ENCODE results near the gene JMJD7.

Gene JMJD7

GRCh38 chr15:41876007-41876406 is 48.1 kb downstream of the JMJD7 start:
- H3K27ac ChIP-seq (ENCODE audit: low read depth, low read length): peak overlapping the region; percentile 54
- peak overlapping the region; percentile 49 for H3K4me3 ChIP-seq (ENCODE audit: low read length)
- peak overlapping the region; percentile 62 for H3K4me2 ChIP-seq (ENCODE audit: low read length)
- no peaks in the 10 kb centered on the region for H3K36me3 ChIP-seq (ENCODE audit: control insufficient read depth, low read length)
- no peaks in the 10 kb centered on the region for H3K79me2 ChIP-seq (ENCODE audit: control insufficient read depth, low read length)
- no peaks in the 10 kb centered on the region for H4K20me1 ChIP-seq (ENCODE audit: control insufficient read depth, insufficient read depth, low read depth, low read length)
- H3K9me2 ChIP-seq (replicated peaks; ENCODE audit: control insufficient read depth, low read length): no peaks in the 10 kb centered on the region
- H3K9me3 ChIP-seq (ENCODE audit: control insufficient read depth, insufficient read depth, low read length): no peaks in the 10 kb centered on the region
- H3F3A ChIP-seq (ENCODE audit: control insufficient read depth, insufficient read depth): 0 out of 2 replicates have a peak, but pooled peaks cover 2% of the 10 kb centered on the region
- TF ChIP-seq EZH2phosphoT487 (IDR thresholded peaks at IDR 0.05; ENCODE audit: borderline replicate concordance, low read length): no peak
- no peak for TF ChIP-seq CTCF (IDR thresholded peaks at IDR 0.05; ENCODE audit: low read depth, low read length, poor library complexity, severe bottlenecking)
- peaks cover 3% of the 10 kb centered on the region; the same call in 1 of the 2 replicates for H3K27me3 ChIP-seq (ENCODE audit: control insufficient read depth, low read length)
- H3K4me1 ChIP-seq (ENCODE audit: control insufficient read depth, low read length): peaks cover 20% of the 10 kb centered on the region

- H3K9me2 ChIP-seq (replicated peaks; ENCODE audit: control insufficient read depth, low read length): no peaks in the 10 kb centered on the region
- peak overlapping the region; percentile 54 for H3K27ac ChIP-seq (ENCODE audit: low read depth, low read length)
- no peaks in the 10 kb centered on the region for H3K36me3 ChIP-seq (ENCODE audit: control insufficient read depth, low read length)
- no peaks in the 10 kb centered on the region for H3K79me2 ChIP-seq (ENCODE audit: control insufficient read depth, low read length)
- H3F3A ChIP-seq (ENCODE audit: control insufficient read depth, insufficient read depth): 0 out of 2 replicates have a peak, but pooled peaks cover 2% of the 10 kb centered on the region
- no peaks in the 10 kb centered on the region for H3K9me3 ChIP-seq (ENCODE audit: control insufficient read depth, insufficient read depth, low read length)
- peak overlapping the region; percentile 62 for H3K4me2 ChIP-seq (ENCODE audit: low read length)
- TF ChIP-seq EZH2phosphoT487 (IDR thresholded peaks at IDR 0.05; ENCODE audit: borderline replicate concordance, low read length): no peak
- TF ChIP-seq CTCF (IDR thresholded peaks at IDR 0.05; ENCODE audit: low read depth, low read length, poor library complexity, severe bottlenecking): no peak
- peaks cover 3% of the 10 kb centered on the region; the same call in 1 of the 2 replicates for H3K27me3 ChIP-seq (ENCODE audit: control insufficient read depth, low read length)
- H3K4me1 ChIP-seq (ENCODE audit: control insufficient read depth, low read length): peaks cover 20% of the 10 kb centered on the region
- H3K4me3 ChIP-seq (ENCODE audit: low read length): peak overlapping the region; percentile 49; the same call in 1 of the 2 replicates
- H4K20me1 ChIP-seq (ENCODE audit: control insufficient read depth, insufficient read depth, low read depth, low read length): no peaks in the 10 kb centered on the region
These were observed 48.8 kb downstream of the JMJD7 start for GRCh38 chr15:41876689-41877088.

- Histone ChIP-seq H3K9me2 (replicated peaks; ENCODE audit: control insufficient read depth, low read length) (no peaks in the 10 kb centered on the region), H3K4me2 (ENCODE audit: low read length) (no peak overlapping the region), H3K79me2 (ENCODE audit: control insufficient read depth, low read length) (no peaks in the 10 kb centered on the region), H3K4me1 (ENCODE audit: control insufficient read depth, low read length) (peaks cover 21% of the 10 kb centered on the region), H3F3A (ENCODE audit: control insufficient read depth, insufficient read depth) (0 out of 2 replicates have a peak, but pooled peaks cover 2% of the 10 kb centered on the region), H4K20me1 (ENCODE audit: control insufficient read depth, insufficient read depth, low read depth, low read length) (no peaks in the 10 kb centered on the region), H3K4me3 (ENCODE audit: low read length) (no peak overlapping the region), H3K27me3 (ENCODE audit: control insufficient read depth, low read length) (peaks cover 2% of the 10 kb centered on the region; the same call in 1 of the 2 replicates), H3K27ac (ENCODE audit: low read depth, low read length) (no peak overlapping the region), H3K36me3 (ENCODE audit: control insufficient read depth, low read length) (no peaks in the 10 kb centered on the region), H3K9me3 (ENCODE audit: control insufficient read depth, insufficient read depth, low read length) (no peaks in the 10 kb centered on the region)
- TF ChIP-seq EZH2phosphoT487 (IDR thresholded peaks at IDR 0.05; ENCODE audit: borderline replicate concordance, low read length) (no peak), CTCF (IDR thresholded peaks at IDR 0.05; ENCODE audit: low read depth, low read length, poor library complexity, severe bottlenecking) (no peak)
These were observed 49.9 kb downstream of the JMJD7 start for GRCh38 chr15:41877631-41878354.

Measured in DOHH2 (cell line).